Measurements from ENCODE around the gene OMA1. TPM values are rescaled to one million over a fixed set of nuclear protein-coding genes. Genes with fewer than 3 reads are reported as not detected.

The OMA1 gene
- total RNA-seq, 1 donor, result 30.7 TPM

GRCh38 chr1:58480191-58480590 lies 66.3 kb downstream of the OMA1 start:
- DNase-seq (ENCODE audit: low read depth), result no peak
- TF ChIP-seq CTCF (IDR thresholded peaks at IDR 0.05; ENCODE audit: insufficient read depth, low read length), result no peak
- no peak overlapping the region for H3K4me3 ChIP-seq (ENCODE audit: low read depth, low read length)

DNA sequence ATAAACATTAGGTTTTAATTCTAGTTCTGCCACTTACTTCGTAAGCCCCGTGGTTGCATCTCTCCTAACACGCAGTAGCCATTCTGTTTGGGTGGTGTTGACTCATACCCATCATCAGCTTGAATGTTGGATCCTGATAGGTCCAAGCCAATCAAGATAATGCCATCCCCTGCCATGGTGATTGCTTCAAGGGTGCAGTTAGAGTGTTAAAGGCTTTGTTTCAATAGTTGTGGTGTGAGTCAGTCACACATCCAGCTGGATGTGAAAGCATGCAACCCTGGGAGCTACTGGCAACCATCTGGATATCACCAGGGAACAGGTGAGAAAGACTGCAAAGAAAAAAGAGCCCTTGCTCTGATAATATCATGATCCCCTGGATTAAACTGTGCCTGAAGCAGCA lies 69.1 kb downstream of the OMA1 start:
- no peak for DNase-seq (ENCODE audit: low read depth)
- no peak for TF ChIP-seq CTCF (IDR thresholded peaks at IDR 0.05; ENCODE audit: insufficient read depth, low read length)
- H3K4me3 ChIP-seq (ENCODE audit: low read depth, low read length), result no peak overlapping the region

DNA sequence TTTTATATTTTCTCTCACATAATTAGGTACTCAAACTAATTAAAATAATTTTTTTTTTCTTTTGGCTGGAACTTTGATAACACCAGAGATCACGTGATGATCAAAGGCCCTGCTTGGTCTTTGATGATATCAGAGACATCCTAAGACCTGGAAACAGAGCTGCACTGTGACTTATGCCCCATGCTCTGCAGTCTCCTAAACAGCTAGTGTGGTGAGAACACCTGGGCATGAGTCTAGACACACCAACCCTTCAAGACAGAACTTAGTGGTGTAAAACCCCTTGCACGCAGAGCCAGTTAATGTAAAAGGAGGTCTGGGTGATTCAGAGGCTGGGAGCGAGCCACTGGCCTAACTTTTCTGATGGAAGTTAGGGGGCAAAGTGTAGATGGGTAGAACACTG lies 70.3 kb downstream of the OMA1 start:
- DNase-seq (ENCODE audit: low read depth), result no peak
- no peak for TF ChIP-seq CTCF (IDR thresholded peaks at IDR 0.05; ENCODE audit: insufficient read depth, low read length)
- no peak overlapping the region for H3K4me3 ChIP-seq (ENCODE audit: low read depth, low read length)

DNA sequence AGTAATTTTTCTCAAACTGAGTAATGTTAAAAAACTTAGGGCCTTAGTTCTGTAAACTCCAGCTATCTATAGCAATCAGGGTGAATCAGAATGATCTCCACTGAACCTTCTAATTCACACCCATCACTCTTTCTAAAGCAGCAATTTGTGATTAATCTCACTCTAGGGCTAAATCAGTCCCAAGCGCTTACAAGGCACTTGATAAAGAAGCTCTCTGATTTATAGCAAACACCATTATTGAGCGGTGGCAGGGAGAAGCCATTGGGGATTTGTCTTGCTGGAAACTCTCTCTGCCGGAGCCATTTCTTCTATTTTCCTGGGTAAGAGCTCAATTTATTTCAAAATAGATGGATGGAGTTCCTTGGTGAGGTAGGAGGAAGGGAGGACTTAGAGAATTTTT lies 77.0 kb downstream of the OMA1 start:
- DNase-seq (ENCODE audit: low read depth), result no peak
- H3K4me3 ChIP-seq (ENCODE audit: low read depth, low read length), result no peak overlapping the region
- TF ChIP-seq CTCF (IDR thresholded peaks at IDR 0.05; ENCODE audit: insufficient read depth, low read length), result no peak

DNA sequence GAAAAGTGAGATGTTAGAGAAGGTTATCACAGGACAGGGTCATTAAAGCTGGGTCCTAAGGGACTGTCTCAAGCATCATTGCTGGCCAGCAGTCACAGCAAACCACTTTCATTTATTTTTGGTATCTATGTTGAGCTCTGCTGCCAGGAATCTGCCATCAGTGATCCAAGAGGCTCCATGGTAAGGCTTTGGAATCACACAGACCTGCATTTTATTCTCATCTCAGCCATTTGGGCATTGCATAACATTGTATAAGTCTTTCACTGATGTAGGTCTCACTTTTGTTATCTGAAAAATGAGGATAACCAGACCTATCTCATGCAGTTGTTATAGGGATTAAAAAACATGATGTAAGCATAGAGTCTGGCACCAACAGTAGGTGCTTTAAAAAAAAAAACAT lies 77.5 kb downstream of the OMA1 start:
- peak; percentile 37 for DNase-seq (ENCODE audit: low read depth)
- TF ChIP-seq CTCF (IDR thresholded peaks at IDR 0.05; ENCODE audit: insufficient read depth, low read length), result no peak
- no peak overlapping the region for H3K4me3 ChIP-seq (ENCODE audit: low read depth, low read length)

GRCh38 chr1:58468612-58469011 lies 77.9 kb downstream of the OMA1 start:
- H3K4me3 ChIP-seq (ENCODE audit: low read depth, low read length), result no peak overlapping the region
- no peak for DNase-seq (ENCODE audit: low read depth)
- no peak for TF ChIP-seq CTCF (IDR thresholded peaks at IDR 0.05; ENCODE audit: insufficient read depth, low read length)

DNA sequence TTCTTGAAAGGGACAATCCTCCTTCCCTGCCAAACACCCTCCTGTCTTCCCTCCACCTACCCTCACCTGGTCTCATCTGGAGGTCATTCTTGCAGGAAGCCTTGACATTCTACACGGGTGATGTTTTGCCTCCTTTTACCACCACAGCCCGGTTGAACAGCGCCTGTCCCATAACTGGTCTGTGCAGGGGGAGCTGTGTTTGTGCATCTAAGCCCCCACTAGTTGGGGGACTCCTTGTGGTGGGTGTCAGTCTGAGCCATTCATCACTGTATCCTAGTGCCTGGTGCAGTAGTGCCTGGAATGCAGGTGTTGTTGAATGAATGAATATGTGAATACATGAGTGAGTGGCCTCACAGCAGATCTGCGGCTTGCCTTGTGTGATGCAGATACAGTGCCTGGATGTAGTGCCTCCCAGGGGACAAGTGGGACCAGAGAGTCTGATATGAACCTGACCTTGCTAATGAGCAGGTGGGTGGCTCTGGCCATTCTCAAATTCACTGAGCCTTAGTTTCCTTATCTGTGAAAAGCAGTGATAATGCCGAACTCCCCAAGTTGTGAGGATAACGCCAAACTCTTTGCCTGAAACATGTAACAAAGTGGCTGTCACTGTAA lies 79.8 kb downstream of the OMA1 start:
- TF ChIP-seq CTCF (IDR thresholded peaks at IDR 0.05; ENCODE audit: insufficient read depth, low read length), result no peak
- DNase-seq (ENCODE audit: low read depth), result no peak
- H3K4me3 ChIP-seq (ENCODE audit: low read depth, low read length), result no peak overlapping the region

Data from fibroblast of the aortic adventitia (primary cell).